ENCODE results near the gene ZNF19. TPM values are rescaled to one million over a fixed set of nuclear protein-coding genes. Genes with fewer than 3 reads are reported as not detected.

Gene ZNF19
- total RNA-seq, 1 experiment from 2014 or later: 4.7 TPM

DNA sequence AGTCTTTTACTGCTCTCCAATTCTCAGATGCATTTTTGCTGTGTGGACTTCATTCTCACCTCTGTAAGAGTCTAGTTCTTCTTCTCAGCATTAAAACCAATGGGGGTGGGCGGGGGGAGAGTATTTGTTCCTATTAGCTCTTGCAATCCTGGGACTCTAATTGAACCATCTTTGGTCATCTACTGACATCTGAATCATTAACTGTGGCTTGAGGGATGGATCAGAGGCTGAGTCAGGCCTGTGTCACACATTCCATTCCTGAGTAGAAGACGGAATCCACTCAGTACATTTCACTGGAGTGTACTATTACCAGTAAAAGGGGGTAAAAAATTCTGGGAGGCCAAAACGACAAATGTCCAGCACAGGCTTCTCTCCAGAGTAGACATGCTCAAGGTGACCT, 14.3 kb downstream of the ZNF19 start:
- no peak for DNase-seq
- no peaks in the 10 kb centered on the region for H3K4me1 ChIP-seq (ENCODE audit: insufficient read depth, low read length)

More for the DNA sequence above, 14.3 kb downstream of the ZNF19 start:
- Histone ChIP-seq H3K23me2 (ENCODE audit: insufficient read length, low read depth, low read length, poor library complexity, severe bottlenecking) (no peaks in the 10 kb centered on the region), H2AK5ac (ENCODE audit: insufficient read length, low read length) (no peak overlapping the region), H2BK120ac (ENCODE audit: low read depth, low read length, poor library complexity, severe bottlenecking) (no peak overlapping the region), H4K8ac (replicated peaks; ENCODE audit: insufficient read length, low read depth, low read length) (no peak overlapping the region), H3K79me1 (ENCODE audit: insufficient read depth, low read depth, low read length, poor library complexity, severe bottlenecking) (no peaks in the 10 kb centered on the region), H4K20me1 (ENCODE audit: control insufficient read depth, insufficient read depth, insufficient read length) (no peaks in the 10 kb centered on the region), H2BK20ac (ENCODE audit: low read depth, low read length, poor library complexity, severe bottlenecking) (no peak overlapping the region), H3K4ac (ENCODE audit: low read depth, low read length) (no peak overlapping the region), H3K27ac (ENCODE audit: insufficient read length, low read depth, low read length) (no peak overlapping the region), H3K14ac (ENCODE audit: insufficient read depth, low read length) (no peak overlapping the region), H3T11ph (ENCODE audit: low read length) (no peak overlapping the region), H3K27me3 (ENCODE audit: insufficient read depth, low read length) (no peaks in the 10 kb centered on the region), H2AFZ (ENCODE audit: low read length) (no peak overlapping the region), H3K9ac (ENCODE audit: extremely low read depth, insufficient read length, low read length) (no peak overlapping the region), H3K9me3 (ENCODE audit: control insufficient read depth, low read depth, low read length) (no peaks in the 10 kb centered on the region), H2BK15ac (ENCODE audit: low read depth, low read length) (no peak overlapping the region), H3K23ac (ENCODE audit: insufficient read length, low read depth, low read length) (no peak overlapping the region), H4K91ac (ENCODE audit: insufficient read length, low read depth, low read length) (no peak overlapping the region), H3K18ac (ENCODE audit: insufficient read length, low read depth, low read length) (no peak overlapping the region), H2BK12ac (ENCODE audit: insufficient read length, low read depth, low read length) (no peak overlapping the region), H3K4me2 (ENCODE audit: insufficient read depth, insufficient read length, low read length) (no peak overlapping the region), H4K5ac (ENCODE audit: insufficient read length, low read depth, low read length) (no peak overlapping the region), H3K79me2 (ENCODE audit: insufficient read depth, low read length) (no peaks in the 10 kb centered on the region), H2BK5ac (ENCODE audit: insufficient read length, low read length) (no peak overlapping the region), H3K56ac (ENCODE audit: insufficient read length, low read depth, low read length) (no peak overlapping the region)
- TF ChIP-seq, protein P1, sequence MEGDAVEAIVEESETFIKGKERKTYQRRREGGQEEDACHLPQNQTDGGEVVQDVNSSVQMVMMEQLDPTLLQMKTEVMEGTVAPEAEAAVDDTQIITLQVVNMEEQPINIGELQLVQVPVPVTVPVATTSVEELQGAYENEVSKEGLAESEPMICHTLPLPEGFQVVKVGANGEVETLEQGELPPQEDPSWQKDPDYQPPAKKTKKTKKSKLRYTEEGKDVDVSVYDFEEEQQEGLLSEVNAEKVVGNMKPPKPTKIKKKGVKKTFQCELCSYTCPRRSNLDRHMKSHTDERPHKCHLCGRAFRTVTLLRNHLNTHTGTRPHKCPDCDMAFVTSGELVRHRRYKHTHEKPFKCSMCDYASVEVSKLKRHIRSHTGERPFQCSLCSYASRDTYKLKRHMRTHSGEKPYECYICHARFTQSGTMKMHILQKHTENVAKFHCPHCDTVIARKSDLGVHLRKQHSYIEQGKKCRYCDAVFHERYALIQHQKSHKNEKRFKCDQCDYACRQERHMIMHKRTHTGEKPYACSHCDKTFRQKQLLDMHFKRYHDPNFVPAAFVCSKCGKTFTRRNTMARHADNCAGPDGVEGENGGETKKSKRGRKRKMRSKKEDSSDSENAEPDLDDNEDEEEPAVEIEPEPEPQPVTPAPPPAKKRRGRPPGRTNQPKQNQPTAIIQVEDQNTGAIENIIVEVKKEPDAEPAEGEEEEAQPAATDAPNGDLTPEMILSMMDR (conservative IDR thresholded peaks at IDR 0.05): no peak
- H3K36me3 Mint-ChIP-seq (ENCODE audit: insufficient read depth in 1 of 3, low read depth in 3 of 3): peaks cover 0 to 11% (median 8%) of the 10 kb centered on the region in 3 experiments; a peak in 6 of 7 replicates
- H3K9me3 Mint-ChIP-seq: no peaks in the 10 kb centered on the region
- no CpG with 5 or more reads among the region's 3 CpGs for WGBS (ENCODE audit: extremely low coverage, insufficient read length, low lambda C conversion rate)
- peaks cover 2% of the 10 kb centered on the region; the same call in 1 of the 2 replicates for H3K27me3 Mint-ChIP-seq (ENCODE audit: low read depth)
- no peak overlapping the region for H3K4me3 Mint-ChIP-seq
- H3K27ac Mint-ChIP-seq: no peak overlapping the region
- H3K4me1 Mint-ChIP-seq: no peaks in the 10 kb centered on the region

All from H9 (cell line).